ENCODE results near the gene EPHB4.
"Not testable (repeated sequence)": the region's sequence is repeated elsewhere in the genome, so short reads cannot be mapped to it uniquely, and the experiment has no call there.

EPHB4 gene

DNA sequence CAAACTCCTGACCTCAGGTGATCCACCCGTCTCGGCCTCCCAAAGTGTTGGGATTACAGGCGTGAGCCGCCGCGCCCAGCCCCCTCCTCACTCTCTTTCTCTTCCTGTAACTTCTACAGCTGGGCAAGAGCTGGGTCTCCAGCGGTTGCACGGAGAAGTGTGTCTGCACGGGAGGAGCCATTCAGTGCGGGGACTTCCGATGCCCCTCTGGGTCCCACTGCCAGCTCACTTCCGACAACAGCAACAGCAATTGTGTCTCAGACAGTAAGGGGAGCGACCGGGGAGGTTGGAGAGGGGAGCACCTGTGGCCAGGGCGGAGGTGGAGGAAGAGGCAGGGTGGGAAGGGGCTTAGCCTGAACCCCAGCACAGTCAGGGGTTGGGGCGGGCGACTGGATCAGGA, 41.4 kb downstream of the EPHB4 start:
- no peak for DNase-seq (ENCODE audit: low read depth)

DNA sequence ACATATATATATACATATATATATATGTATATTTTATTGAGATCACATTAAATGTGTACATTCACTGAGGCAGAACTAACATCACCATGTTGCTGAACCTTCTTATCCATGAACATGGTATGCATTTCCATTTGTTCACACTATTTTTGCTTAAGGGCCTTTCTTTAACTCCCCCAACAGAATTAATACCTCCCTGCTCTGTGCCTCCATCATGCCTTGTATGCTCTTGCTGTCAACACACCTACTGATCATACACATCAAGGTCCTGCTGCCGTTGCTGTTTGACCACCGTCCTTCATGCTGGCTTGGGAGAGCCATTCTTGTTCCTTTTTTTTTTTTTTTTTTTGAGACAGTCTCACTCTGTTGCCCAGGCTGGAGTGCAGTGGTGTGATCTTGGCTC, 43.5 kb downstream of the EPHB4 start:
- DNase-seq (ENCODE audit: low read depth): no peak

DNA sequence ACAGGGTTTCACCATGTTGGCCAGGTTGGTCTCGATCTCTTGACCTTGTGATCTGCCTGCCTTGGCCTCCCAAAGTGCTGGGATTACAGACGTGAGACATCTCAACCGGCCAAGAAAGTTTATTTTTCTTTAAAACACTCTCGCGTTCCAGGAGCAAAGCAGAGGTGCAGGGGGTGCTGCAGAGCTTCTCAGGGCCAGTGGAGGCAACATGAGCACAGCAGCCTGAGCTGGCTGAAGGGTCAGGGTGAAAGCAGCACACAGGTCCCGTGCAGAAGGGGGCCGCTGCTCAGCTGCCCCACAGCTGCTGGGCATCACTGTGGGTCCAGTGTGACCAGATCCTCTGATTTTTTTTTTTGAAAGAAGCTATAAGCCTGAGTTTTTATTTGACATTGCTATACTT, 46.1 kb downstream of the EPHB4 start:
- DNase-seq (ENCODE audit: low read depth): no peak

DNA sequence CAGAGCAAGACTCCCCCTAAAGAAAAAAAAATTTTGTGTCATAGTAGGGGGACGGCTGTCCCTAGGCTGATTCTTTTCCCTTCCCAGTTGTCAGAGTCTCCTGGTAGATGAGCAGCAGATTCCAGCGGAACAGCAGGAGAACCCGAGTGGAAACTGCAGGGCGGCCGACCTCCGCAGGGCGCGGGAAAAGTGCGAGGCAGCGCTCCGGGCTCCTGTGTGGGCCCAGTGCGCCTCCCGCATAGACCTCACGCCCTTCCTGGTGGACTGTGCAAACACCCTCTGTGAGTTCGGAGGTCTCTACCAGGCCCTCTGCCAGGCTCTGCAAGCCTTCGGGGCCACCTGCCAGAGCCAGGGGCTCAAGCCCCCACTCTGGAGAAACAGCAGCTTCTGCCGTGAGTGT, 48.0 kb downstream of the EPHB4 start:
- no peak for DNase-seq (ENCODE audit: low read depth)

DNA sequence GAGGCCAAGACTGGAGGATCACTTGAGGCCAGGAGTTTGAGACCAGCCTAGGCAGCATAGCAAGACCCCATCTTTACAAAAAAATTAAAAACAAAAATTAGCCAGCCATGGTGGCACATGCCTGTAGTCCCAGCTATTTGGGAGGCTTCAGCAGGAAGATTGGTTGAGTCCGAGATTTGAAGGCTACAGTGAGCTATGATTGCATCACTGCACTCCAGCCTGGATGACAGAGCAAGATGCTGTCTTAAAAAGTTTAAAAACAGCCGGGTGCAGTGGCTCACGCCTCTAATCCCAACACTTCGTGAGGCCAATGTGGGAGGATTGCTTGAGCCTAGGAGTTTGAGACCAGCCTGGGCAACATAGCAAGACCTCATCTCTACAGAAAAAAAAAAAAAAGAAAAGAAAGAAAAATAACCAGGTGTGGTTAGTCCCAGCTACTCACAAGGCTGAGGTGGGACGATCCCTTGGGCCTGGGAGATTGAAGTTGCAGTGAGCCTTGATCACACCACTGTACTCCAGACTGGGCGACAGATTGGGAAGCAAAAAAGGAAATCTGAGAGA, 49.2 kb downstream of the EPHB4 start:
- no peak for DNase-seq (ENCODE audit: low read depth)

DNA sequence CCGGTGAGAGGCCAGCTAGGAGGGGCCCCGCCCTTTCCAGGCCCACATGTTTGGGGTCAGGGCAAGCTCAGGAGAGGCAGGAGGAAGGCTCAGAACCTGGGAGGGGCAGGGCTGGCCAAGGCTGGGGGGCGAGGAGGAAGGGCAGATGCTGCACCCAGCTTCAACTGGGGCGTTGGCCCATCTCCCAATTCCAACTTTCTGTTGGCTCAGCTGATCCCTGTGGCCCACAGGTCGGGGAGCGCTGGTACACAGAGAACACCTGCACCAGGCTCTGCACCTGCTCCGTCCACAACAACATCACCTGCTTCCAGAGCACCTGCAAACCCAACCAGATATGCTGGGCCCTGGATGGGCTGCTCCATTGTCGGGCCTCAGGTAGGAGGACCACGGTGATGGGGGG, 53.8 kb downstream of the EPHB4 start:
- no peak for DNase-seq (ENCODE audit: low read depth)

DNA sequence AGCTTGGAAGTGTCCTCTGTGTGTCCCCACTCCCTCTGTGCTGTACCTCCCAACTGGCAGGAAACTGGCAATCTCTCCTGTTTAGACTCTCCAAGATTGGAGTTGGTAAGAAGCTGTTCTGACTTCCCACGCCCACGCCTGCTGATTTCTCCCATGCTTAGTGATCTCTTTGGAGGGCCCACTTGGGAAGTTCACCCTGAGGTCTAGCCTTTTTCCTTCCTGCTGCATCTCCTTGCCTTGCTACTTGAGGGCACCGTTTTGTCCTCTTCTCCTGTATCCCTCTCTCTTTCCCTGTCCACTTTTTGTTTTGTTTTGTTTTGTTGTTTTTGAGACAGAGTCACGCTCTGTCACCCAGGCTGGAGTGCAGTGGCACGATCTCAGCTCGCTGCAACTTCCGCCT, 58.5 kb downstream of the EPHB4 start:
- no peak for DNase-seq (ENCODE audit: low read depth)

DNA sequence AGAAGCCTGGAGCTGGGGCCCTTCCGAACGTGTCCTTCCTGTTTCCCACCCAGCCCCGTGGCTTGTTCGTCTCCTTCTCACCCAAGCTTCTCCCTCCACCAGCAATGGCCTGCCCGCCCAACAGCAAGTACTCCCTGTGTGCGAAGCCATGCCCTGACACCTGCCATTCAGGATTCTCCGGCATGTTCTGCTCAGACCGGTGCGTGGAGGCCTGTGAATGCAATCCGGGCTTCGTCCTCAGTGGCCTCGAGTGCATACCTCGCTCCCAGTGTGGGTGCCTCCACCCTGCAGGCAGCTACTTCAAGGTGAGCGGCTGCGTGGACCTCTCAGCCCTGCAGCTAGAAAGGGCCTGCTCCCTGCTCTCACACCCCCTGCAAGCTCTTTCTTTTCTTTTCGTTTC, 62.1 kb downstream of the EPHB4 start:
- no peak for DNase-seq (ENCODE audit: low read depth)

DNA sequence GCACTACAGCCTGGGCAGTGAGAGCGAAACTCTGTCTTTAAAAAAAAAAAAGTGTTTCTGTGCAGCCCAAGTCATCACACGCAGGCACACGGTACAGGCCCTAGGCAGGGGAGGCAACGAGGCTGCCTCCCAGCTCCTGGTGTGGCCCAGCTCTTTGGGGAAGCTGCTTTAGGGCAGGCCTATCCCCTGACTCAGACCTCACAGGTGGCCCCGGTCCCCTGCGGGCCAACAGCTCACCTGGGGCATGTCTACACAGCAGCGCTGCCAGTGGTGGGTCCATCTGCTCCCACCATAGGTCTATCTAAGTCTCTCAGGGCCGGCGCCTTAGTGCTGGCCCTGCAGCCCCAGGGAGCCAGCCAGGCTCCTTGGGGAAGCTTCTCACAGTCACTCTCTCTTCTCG, 62.5 kb downstream of the EPHB4 start:
- no peak for DNase-seq (ENCODE audit: low read depth)

DNA sequence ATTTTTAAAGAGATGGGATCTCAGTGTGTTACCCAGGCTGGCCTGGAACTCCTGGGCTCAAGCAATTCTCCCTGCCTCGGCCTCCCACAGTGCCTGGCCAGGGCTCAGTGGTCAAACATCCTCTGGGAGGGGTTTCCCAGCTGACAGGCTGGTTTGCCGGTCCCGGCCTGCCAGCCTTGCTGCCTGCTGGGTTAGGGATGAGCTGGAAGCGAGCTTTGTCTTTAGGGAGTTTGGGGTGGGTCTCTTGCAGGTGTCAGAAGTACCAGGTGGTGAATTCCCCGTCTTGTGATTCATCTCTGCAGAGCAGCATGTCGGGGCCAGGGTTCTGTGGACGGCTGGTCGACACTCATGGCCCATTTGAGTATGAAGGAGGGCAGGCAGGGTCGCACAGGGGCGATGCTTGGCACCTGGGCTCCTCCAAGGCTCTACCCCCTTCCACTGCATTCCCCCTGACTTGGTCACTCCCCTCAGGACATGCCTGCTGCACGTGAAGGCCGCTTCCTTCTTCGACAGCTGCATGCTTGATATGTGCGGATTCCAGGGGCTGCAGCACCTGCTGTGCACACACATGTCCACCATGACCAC, 63.7 kb downstream of the EPHB4 start:
- DNase-seq (ENCODE audit: low read depth): no peak

DNA sequence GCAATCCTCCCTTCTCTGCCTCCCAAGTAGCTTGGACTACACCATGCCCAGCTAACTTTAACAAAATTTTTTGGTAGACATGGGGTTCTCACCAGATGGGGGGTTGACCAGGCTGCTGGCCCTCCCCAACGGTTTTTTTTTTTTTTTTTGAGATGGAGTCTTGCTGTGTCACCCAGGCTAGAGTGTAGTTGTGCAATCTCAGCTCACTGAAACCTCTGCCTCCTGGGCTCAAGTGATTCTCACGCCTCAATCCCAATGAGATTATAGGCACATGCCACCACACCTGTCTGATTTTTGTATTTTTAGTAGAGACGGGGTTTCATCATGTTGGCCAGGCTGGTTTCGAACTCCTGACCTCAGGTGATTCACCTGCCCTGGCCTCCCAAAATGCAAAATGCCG, 64.5 kb downstream of the EPHB4 start:
- DNase-seq (ENCODE audit: low read depth): not testable (repeated sequence)

DNA sequence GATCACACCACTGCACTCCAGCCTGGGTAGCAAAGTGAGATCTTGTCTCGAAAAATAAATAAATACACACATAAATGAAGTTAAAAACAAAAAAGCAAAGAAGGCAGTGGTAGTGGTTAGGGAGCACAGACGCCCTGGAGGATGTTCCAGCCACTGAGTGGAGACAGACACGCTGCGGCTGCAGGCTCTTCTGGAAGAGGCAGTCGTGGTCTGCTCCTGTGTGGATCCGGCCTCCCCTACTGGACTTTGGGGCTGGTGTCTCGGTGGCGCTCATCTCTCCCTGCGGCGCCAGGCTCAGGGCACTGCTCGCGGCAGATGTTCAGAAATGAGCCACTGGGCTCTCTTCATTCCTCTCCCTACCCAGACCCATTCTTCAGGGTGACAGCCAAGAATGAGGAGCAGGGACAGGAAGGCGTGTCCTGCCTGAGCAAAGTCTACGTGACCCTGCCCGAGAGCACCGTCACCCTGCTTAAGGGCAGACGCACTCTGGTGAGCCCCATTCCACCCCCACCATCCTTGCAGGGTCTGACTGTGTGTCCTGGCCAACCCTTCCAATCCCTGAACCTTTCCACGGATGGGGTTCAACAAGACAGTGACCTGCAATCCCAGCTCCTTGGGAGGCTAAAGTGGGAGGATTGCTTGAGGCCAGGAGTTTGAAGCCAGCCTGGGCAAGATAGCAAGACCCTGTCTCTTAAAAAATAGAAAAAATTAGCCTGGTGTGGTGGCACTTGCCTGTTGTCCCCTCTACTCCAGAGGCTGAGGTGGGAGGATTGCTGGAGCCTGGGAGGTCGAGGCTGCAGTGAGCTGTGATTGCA, 67.8 kb downstream of the EPHB4 start:
- no peak for DNase-seq (ENCODE audit: low read depth)

DNA sequence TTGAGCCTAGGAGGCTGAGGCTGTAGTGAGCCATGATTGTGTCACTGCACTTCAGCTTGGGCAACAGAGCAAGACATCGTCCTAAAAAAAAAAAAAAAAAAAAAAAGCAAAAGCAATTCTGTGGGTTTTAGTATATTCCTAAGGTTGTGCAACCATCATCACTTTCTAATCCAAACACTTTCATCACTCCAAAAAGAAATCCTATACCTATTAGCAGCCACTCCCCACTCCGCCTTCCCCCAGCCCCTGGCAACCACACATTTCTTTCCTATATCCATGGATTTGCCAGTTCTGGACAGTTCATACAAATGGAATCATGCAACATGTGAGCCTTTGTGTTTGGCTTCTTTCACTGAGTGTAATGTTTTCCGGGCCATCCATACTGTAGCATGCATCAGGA, 73.6 kb downstream of the EPHB4 start:
- no peak for DNase-seq (ENCODE audit: low read depth)

DNA sequence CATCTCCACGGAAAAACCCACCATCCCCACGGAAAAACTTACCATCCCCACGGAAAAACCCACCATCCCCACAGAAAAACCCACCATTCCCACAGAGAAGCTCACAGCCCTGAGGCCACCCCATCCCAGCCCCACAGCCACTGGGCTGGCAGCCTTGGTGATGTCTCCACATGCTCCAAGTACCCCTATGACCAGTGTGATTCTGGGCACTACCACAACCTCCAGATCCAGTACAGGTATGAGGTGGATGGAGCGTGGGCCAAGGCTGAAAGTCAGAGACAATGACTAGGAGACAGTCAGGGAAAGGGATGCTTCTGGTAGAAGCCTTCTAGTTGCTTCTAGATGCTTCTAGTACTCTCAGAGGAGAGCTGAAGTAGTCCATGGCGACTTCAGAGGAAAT, 74.3 kb downstream of the EPHB4 start:
- no peak for DNase-seq (ENCODE audit: low read depth)
